Kidney tubule cell (primary cell): ENCODE data around the gene CUL1.

Experiments
- DNase-seq: peaks from one replicate; pipeline ENCODE4 v3.0.0-alpha.2; 2018; ENCODE audit warnings: low spot score

CUL1 gene

DNA sequence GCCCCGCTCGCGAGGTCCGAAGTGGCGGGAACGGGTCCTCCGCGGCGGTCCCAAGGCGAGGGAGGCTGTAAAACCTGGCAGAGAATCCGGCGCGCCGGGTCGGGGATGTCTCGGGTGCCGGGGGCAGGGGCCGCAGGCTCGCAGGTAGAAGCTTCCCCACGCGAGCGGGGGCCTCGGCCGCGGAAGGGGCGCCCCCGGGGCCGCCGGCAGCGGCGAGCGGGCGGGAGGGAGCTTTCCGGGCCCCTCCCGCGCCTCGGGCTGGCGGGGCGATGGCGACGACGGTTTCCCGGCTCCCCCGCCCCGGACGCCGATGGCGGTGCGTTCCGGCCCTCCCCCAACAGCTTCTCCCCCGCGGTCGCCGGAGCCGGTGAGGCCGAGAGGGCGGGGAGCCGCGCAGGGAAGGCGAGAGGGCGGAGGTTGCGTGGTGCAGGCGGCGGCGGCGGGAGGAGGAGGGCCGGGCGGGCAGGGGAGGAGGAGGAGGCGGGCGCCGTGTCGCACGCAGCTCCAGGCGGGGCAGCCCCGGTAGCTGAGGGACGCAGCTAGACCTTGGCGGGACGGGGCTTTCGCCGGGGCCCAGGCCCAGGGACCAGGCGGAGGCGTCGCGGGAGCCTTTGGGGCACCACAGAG, at the start of gene CUL1:
Gene CUL1 (plus strand): TSS at position 507 of the 627 bp plus-strand sequence. CDS start 31,220 bp downstream, outside the sequence.
- peak; percentile 86 for DNase-seq

- peak; percentile 77 for DNase-seq
These were observed 48.4 kb upstream of the CUL1 start for GRCh38 chr7:148650232-148650858.

GRCh38 chr7:148652773-148653172, 45.9 kb upstream of the CUL1 start:
- no peak for DNase-seq

DNA sequence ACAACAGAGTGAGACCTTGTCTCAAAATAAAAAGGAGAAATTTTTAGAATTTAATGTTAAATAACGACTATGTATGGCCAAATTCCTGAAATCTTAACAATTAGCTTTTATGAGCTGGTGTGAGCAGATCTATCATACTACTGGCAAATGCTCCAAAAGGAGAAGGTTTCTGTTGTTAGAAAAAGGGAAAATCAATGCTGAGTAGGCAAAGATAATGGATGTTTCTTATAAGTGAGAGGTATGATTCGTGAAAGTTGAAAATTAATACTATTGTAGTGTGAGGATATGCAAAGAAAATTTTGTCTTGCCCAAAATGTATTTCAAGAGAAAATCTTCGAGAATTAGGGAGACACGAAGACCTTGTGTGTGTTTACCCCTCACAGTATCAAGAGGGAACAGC, 40.8 kb upstream of the CUL1 start:
- no peak for DNase-seq

DNA sequence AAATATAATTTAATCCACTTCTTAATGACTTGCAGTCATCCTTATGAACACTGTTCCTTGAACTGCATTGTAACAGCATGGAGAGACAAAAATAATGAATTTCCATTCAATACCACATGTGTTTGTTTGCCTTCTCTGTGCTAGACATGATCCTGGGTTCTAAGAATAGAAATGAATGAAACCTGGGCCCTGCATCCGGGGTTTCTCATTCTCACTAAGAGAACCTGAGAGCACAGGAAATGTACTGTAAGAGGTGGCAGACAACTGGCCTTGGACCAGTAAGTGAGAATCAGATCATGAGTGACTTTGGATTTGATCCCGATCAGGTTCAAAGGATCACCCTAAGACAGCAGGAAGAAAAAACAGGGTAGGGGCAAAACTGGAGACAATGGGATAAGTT, 37.2 kb upstream of the CUL1 start:
- no peak for DNase-seq

- peak; percentile 6 for DNase-seq
These were observed 36.1 kb upstream of the CUL1 start for GRCh38 chr7:148662646-148663045.

DNA sequence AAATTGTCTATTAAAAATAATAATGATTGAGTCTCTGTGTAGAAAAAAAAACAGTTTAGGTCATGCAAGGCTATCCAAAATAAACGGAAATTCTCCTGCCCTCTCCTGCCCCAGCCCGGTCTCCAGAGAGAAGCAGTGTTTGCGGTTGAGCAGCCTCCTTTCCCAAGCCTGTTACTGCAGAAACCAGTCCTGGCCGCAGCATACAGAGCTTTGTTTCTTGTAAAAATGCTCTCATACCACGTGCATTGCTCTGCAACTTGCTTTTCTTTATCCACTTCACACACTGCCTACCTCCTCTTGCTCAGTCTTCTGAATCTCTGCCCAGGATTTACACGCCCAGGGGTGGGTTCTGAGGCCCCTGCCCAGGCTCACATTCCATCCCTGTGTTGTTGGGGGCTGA, 34.4 kb upstream of the CUL1 start:
- DNase-seq = no peak

GRCh38 chr7:148665221-148665620, 33.5 kb upstream of the CUL1 start:
- DNase-seq = no peak

DNA sequence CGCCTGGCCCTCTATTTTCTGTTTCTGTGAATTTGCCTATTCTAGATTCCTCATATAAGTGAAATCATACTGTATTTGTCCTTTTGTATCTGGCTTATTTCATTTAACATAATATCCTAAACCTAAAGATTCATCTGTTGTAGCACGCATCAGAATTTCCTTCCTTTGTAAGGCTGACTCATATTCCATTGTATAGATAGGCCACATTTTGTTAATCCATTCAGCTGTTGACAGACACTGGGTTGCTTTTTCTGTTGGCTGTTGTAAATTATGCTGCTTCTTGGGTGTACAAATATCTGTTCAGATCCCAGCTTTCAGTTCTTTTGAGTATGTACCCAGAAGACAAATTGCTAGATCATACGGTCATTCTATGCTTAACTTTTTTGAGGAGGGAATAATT, 28.8 kb upstream of the CUL1 start:
- DNase-seq = no peak

DNA sequence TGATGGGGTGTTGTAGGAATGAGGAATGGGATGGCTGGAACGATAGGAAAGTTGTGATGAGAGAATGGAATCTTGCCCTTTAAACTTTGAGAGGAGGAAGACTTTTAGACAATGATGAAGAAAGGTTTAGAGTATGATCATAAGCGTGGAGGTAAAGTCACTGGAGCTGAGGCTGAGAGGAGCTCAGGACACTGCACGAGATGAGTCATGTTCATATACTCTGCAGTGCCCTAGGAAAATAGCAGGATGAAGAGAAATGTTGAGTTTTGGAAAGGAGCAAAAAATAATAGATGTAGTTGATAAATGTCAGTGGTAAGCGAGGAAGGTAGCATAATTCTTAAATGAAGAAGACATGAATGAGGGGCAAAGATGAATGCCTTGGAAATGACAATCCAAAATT, 28.3 kb upstream of the CUL1 start:
- DNase-seq = no peak

DNA sequence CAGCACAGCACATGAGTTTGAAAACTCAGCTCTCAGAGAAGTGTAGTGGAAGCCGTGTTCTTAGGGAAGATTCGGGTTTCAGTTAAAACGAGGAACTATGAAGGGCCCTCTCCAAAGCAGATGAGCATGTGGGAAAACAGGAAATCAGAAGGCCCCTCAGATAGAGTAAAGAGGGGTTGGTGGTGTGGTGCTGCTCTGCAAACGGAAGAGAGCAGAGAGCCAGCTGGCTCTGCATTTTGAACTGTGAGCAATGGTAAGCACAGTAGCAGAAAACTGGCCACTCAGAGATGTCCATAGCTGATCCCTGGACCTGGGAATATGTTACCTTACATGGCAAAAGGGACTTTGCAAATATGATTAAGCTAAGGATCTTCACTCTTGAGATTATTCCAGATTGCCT, 27.9 kb upstream of the CUL1 start:
- no peak for DNase-seq

DNA sequence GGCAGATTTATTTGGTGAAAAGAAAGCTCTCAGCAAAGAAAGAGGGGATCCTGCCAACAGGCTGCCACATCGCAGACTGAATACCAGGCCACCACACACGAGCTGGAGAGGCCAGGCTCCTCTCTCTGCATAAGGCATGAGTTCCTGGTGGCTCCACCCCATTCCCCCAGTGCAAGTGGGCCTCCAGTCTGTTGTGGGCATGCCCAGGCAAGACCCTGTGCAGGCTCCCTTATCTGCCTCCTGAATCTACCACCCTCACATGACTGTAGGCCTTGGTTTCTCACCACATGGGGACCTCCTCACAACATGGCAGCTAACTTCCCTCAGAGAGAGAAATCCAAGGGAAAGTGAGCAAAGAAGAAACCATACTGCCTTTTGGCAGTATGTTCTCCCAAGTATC, 26.7 kb upstream of the CUL1 start:
- no peak for DNase-seq

DNA sequence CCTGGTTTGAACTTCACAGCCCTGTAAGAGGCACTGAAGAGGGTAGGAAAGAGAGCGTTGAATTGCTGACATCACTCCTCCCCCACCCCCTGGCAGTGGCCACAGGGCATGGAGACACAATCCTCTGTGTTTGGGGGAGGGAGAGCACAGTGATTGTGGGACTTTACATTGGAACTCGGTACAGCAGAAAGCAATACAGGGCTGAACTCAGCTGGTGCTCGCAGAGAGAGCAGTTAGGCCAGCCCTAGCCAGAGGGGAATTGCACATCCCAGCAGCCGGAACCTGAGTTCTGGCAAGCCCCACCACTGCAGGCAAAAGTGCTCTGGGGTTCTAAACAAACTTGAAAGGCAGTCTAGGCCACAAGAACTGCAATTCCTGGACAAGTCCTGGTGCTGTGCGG, 24.0 kb upstream of the CUL1 start:
- DNase-seq = no peak

GRCh38 chr7:148676291-148676690, 22.4 kb upstream of the CUL1 start:
- DNase-seq = no peak

- no peak for DNase-seq
These were observed 16.9 kb upstream of the CUL1 start for GRCh38 chr7:148681821-148682220.

- no peak for DNase-seq
These were observed 14.3 kb upstream of the CUL1 start for GRCh38 chr7:148684289-148684830.

DNA sequence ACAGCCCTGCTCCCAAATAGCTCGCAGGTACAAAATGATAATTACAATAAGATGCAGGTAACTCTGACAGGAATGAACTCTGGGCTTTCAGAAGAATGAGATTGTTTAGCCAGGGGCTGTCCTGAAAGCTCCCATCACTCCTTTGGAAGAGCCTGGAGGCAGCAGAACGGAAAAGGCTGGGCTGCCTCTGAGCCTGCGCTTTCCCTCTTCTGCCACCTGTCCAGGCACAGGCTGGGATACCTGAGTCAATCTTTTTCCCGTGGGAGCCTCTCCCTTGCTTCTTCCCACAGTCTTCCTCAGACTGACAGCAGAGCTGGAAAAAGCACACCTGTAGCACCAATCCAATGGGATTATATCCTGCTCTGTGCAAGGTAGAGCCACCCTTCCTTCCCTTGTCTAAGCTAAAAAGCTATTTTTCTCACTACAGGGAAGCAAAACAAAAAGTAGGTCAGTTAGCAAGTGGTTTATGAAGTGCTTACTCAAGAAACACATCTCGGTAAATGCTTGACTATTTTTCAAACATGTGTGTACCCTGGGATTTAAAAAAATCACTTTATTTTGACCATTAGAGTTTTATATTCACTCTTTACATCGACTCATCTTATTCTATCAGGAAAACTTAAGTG, 12.3 kb upstream of the CUL1 start:
- no peak for DNase-seq

GRCh38 chr7:148687555-148687954, 11.1 kb upstream of the CUL1 start:
- DNase-seq = no peak

GRCh38 chr7:148688526-148688925, 10.2 kb upstream of the CUL1 start:
- DNase-seq = no peak

DNA sequence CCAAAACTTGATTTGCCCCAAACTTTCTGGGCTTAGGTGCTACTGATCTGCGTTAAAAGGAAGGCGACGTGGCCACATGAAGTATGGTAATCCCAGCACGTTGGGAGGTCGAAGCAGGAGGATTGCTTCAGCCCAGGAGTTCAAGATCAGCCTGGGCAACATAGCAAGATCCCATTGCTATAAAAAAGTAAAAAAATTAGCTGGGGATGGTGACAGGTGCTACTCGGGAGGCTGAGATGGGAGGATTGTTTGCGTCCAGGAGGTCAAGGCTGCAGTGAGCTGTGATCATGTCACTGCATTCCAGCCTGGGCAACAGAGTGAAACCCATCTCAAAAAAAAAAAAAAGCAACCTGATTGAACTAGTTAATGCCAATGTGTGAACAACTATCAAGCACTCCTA, 5.1 kb upstream of the CUL1 start:
- no peak for DNase-seq

DNA sequence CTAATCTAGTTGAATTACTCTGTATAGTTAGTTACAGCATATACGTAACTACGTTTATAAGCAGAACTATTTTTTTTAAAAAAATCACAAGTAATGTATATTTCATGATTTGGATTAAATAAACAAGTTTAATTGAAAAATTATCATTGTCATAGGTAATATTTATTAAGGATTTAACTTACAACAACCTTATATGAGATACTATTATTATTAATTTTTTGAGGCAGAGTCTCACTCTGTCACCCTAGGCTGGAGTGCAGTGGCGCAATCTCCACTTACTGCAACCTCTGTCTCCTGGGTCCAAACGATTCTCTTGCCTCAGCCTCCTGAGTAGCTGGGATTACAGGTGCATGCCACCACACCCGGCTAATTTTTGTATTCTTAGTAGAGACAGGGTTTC, 4.1 kb upstream of the CUL1 start:
- DNase-seq = no peak

- peak; percentile 25 for DNase-seq
These were observed 2.8 kb upstream of the CUL1 start for GRCh38 chr7:148695953-148696352.

DNA sequence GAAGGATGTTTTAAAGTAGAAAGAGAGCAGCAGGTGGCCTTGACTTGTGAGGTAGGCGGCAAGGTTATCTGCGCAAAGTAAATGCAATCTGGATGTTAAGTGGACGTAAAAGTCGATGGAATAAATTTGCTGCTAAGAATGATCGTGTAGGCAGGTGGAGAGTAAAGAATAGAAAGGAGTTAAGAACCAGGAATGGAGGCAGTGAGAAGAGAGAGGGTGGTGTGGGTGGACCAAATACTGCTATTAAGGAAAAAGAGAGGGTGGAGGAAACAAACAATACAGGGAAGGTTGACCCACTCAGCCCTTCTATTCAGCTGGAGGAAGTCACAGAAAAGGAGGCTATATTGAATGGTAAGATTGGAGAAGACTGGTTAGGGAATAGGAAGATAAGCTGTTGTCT, 1.9 kb upstream of the CUL1 start:
- no peak for DNase-seq
